Stimulated activated CD8-positive, alpha-beta memory T cell treated with anti-CD3 and anti-CD28 coated beads, Interleukin-15, amount 100 ng/mL, for 4 hours (primary cell): ENCODE measurements around the gene PCDHGB6.
"Not testable (repeated sequence)": the region's sequence is repeated elsewhere in the genome, so short reads cannot be mapped to it uniquely, and the experiment has no call there.

Source experiments
- DNase-seq, 2 donors: peaks; one replicate each; pipeline ENCODE4 v3.0.0-alpha.2; 2020; ENCODE audit warnings: low read depth in 2 of 2

PCDHGB6 gene

GRCh38 chr5:141388661-141389060, 19.2 kb upstream of the PCDHGB6 start:
- DNase-seq = no peak

- DNase-seq = no peak
Observed at GRCh38 chr5:141389153-141390042, 18.4 kb upstream of the PCDHGB6 start.

GRCh38 chr5:141392429-141393198, 15.2 kb upstream of the PCDHGB6 start, which contains the start of gene PCDHGA8:
Gene PCDHGA8 (plus strand): TSS chr5:141392633. CDS start chr5:141392814, 181 bp downstream.
- DNase-seq = no peak

GRCh38 chr5:141393267-141393666, 14.6 kb upstream of the PCDHGB6 start:
- no peak for DNase-seq

GRCh38 chr5:141394401-141395187, 13.2 kb upstream of the PCDHGB6 start:
- not testable (repeated sequence) for DNase-seq

GRCh38 chr5:141397756-141398551, 9.9 kb upstream of the PCDHGB6 start, which contains the start of gene PCDHGB5:
Gene PCDHGB5 (plus strand): TSS chr5:141397947. CDS start chr5:141398128, 181 bp downstream.
- not testable (repeated sequence) for DNase-seq

- no peak for DNase-seq
Observed at GRCh38 chr5:141398608-141399007, 9.2 kb upstream of the PCDHGB6 start.

- no peak for DNase-seq
Observed at GRCh38 chr5:141399555-141400258, 8.1 kb upstream of the PCDHGB6 start.

- no peak for DNase-seq
Observed at GRCh38 chr5:141402553-141403243, 5.1 kb upstream of the PCDHGB6 start, which contains the start of gene PCDHGA9. Gene PCDHGA9 (plus strand): TSS chr5:141402778. CDS start chr5:141402953, 175 bp downstream.

- DNase-seq = no peak
Observed at GRCh38 chr5:141403387-141403786, 4.4 kb upstream of the PCDHGB6 start.

GRCh38 chr5:141409598-141410306, 1.9 kb downstream of the PCDHGB6 start:
- DNase-seq = no peak

- no peak for DNase-seq
Observed at GRCh38 chr5:141411575-141411974, 3.8 kb downstream of the PCDHGB6 start.

- no peak for DNase-seq
Observed at GRCh38 chr5:141412854-141413539, 5.2 kb downstream of the PCDHGB6 start, which contains the start of gene PCDHGA10. Gene PCDHGA10 (plus strand): TSS chr5:141412987. CDS start chr5:141413176, 189 bp downstream.

GRCh38 chr5:141413540-141414069, 5.8 kb downstream of the PCDHGB6 start:
- DNase-seq = no peak

GRCh38 chr5:141414548-141415274, 6.9 kb downstream of the PCDHGB6 start:
- not testable (repeated sequence) for DNase-seq

GRCh38 chr5:141415275-141415618, 7.4 kb downstream of the PCDHGB6 start:
- not testable (repeated sequence) for DNase-seq

- DNase-seq = not testable (repeated sequence)
Observed at GRCh38 chr5:141417494-141418172, 9.8 kb downstream of the PCDHGB6 start, which contains the start of gene PCDHGB7. Gene PCDHGB7 (plus strand): TSS chr5:141417677. CDS start chr5:141417860, 183 bp downstream.
